Spinal cord (tissue), 10 donors: Measurements from ENCODE around the gene LETM1. TPM values are rescaled to one million over a fixed set of nuclear protein-coding genes. Genes with fewer than 3 reads are reported as not detected.
"Not testable (repeated sequence)": the region's sequence is repeated elsewhere in the genome, so short reads cannot be mapped to it uniquely, and the experiment has no call there.

Experiments used
- DNase-seq, 6 donors: peaks; one replicate each; pipeline versions ENCODE4 v3.0.0 to v3.0.0-alpha.2; 2013 to 2015; ENCODE audit warnings: low spot score in 6 of 6, low read depth in 4 of 6
- H3K27ac ChIP-seq: one replicate; pipeline ENCODE4 v1.5.1; 2013; ENCODE audit warnings: low read depth, low read length, control low read depth
- H3K27me3 ChIP-seq: one replicate; pipeline ENCODE4 v1.6.1; 2013; ENCODE audit warnings: low read length; ENCODE audit not compliant: control insufficient read depth, insufficient read depth
- H3K36me3 ChIP-seq: one replicate; pipeline ENCODE4 v1.6.1; 2013; ENCODE audit warnings: low read length; ENCODE audit not compliant: control insufficient read depth, insufficient read depth
- H3K4me1 ChIP-seq: one replicate; pipeline ENCODE4 v1.6.1; 2013; ENCODE audit warnings: low read length; ENCODE audit not compliant: control insufficient read depth, insufficient read depth
- H3K4me3 ChIP-seq: one replicate; pipeline ENCODE4 v1.5.1; 2013; ENCODE audit warnings: low read depth, low read length, control low read depth
- H3K9me3 ChIP-seq: one replicate; pipeline ENCODE4 v1.6.1; 2013; ENCODE audit warnings: low read length; ENCODE audit not compliant: control insufficient read depth, insufficient read depth
- WGBS: methylation state at CpG from one replicate; pipeline ENCODE4 v1.1.5; 2013; ENCODE audit warnings: missing lambda C conversion rate; ENCODE audit not compliant: insufficient coverage; 5-methylcytosine and 5-hydroxymethylcytosine counted together
- polyA plus RNA-seq, 2 donors: library from polyadenylated mRNA; unstranded; fragments of 120-200 nt; gene quantifications; one replicate each; pipeline ENCODE4 v1.2.1, GENCODE V29; 2013; ENCODE audit not compliant: insufficient read length in 2 of 2
- total RNA-seq, 2 donors: library from RNA; depleted of rRNA in 1 of 2; stranded (reverse); fragments of 120-200 nt in 1 of 2; fragments of >200 nt in 1 of 2; gene quantifications; one replicate each; pipeline versions ENCODE4 v1.2.3 to v1.2.4, GENCODE V29; 2013 to 2014
- donor health status: healthy.

The LETM1 gene
- total and polyA plus RNA-seq, 4 donors, result 29.3 to 50.0 (median 39.6) TPM

- under 1% methylated on average over 92 of the region's 92 CpGs for whole genome bisulfite sequencing
- H3K36me3 ChIP-seq, result peaks cover 14% of the 10 kb centered on the region
- peaks cover 47% of the 10 kb centered on the region for H3K4me1 ChIP-seq
- H3K4me3 ChIP-seq, result peak overlapping the region; percentile 78
- H3K9me3 ChIP-seq, result no peaks in the 10 kb centered on the region
- H3K27ac ChIP-seq, result no peak overlapping the region
- H3K27me3 ChIP-seq, result no peaks in the 10 kb centered on the region
- DNase-seq, result peak in 2 of 6 donors; percentile 12 to 33
These were observed 454 bp downstream of the LETM1 start for GRCh38 chr4:1855333-1856070.

GRCh38 chr4:1854752-1855151, 1.2 kb downstream of the LETM1 start:
- Histone ChIP-seq H3K4me1 (peaks cover 47% of the 10 kb centered on the region), H3K27me3 (no peaks in the 10 kb centered on the region), H3K27ac (no peak overlapping the region), H3K36me3 (peaks cover 14% of the 10 kb centered on the region), H3K9me3 (no peaks in the 10 kb centered on the region), H3K4me3 (peak overlapping the region; percentile 65)
- no CpG with 5 or more reads among the region's 1 CpG for WGBS
- DNase-seq, result no peak

- 82% methylated on average over 6 of the region's 9 CpGs for WGBS
- Histone ChIP-seq H3K36me3 (peaks cover 15% of the 10 kb centered on the region), H3K9me3 (no peaks in the 10 kb centered on the region), H3K4me3 (no peak overlapping the region), H3K27ac (peak overlapping the region; percentile 22), H3K27me3 (no peaks in the 10 kb centered on the region), H3K4me1 (peaks cover 46% of the 10 kb centered on the region)
- DNase-seq, result no peak
These were observed 2.9 kb downstream of the LETM1 start for GRCh38 chr4:1852904-1853623.

- H3K36me3 ChIP-seq, result peaks cover 27% of the 10 kb centered on the region
- H3K9me3 ChIP-seq, result no peaks in the 10 kb centered on the region
- no peaks in the 10 kb centered on the region for H3K27me3 ChIP-seq
- DNase-seq, result no peak
- WGBS, result 83% methylated on average over 16 of the region's 16 CpGs
- no peak overlapping the region for H3K27ac ChIP-seq
- no peak overlapping the region for H3K4me3 ChIP-seq
- H3K4me1 ChIP-seq, result peaks cover 34% of the 10 kb centered on the region
These were observed 4.2 kb downstream of the LETM1 start for GRCh38 chr4:1851575-1852410.

- H3K27me3 ChIP-seq, result no peaks in the 10 kb centered on the region
- H3K9me3 ChIP-seq, result no peaks in the 10 kb centered on the region
- H3K27ac ChIP-seq, result no peak overlapping the region
- peaks cover 30% of the 10 kb centered on the region for H3K36me3 ChIP-seq
- peaks cover 28% of the 10 kb centered on the region for H3K4me1 ChIP-seq
- H3K4me3 ChIP-seq, result no peak overlapping the region
- DNase-seq, result no peak
- 74% methylated on average over 3 of the region's 11 CpGs for WGBS
These were observed 4.8 kb downstream of the LETM1 start for GRCh38 chr4:1851160-1851559.

- Histone ChIP-seq H3K27ac (no peak overlapping the region), H3K36me3 (peaks cover 38% of the 10 kb centered on the region), H3K9me3 (no peaks in the 10 kb centered on the region), H3K4me1 (peaks cover 27% of the 10 kb centered on the region), H3K27me3 (no peaks in the 10 kb centered on the region), H3K4me3 (no peak overlapping the region)
- WGBS, result 88% methylated on average over 9 of the region's 10 CpGs
- no peak for DNase-seq
These were observed 5.7 kb downstream of the LETM1 start for GRCh38 chr4:1850276-1850675.

- Histone ChIP-seq H3K9me3 (no peaks in the 10 kb centered on the region), H3K27me3 (no peaks in the 10 kb centered on the region), H3K27ac (no peak overlapping the region), H3K36me3 (peaks cover 63% of the 10 kb centered on the region), H3K4me1 (peaks cover 7% of the 10 kb centered on the region), H3K4me3 (no peak overlapping the region)
- WGBS, result no CpG with 5 or more reads among the region's 2 CpGs
- DNase-seq, result no peak
These were observed 9.4 kb downstream of the LETM1 start for GRCh38 chr4:1846580-1846979.

GRCh38 chr4:1844618-1845017, 11.3 kb downstream of the LETM1 start:
- not testable (repeated sequence) for H3K27ac ChIP-seq, H3K4me3 ChIP-seq, H3K27me3 ChIP-seq, DNase-seq, H3K9me3 ChIP-seq, H3K4me1 ChIP-seq
- H3K36me3 ChIP-seq, result peaks cover 74% of the 10 kb centered on the region
- WGBS, result 98% methylated on average over 9 of the region's 10 CpGs

- Histone ChIP-seq H3K9me3 (no peaks in the 10 kb centered on the region), H3K4me3 (no peak overlapping the region), H3K36me3 (peaks cover 81% of the 10 kb centered on the region), H3K4me1 (no peaks in the 10 kb centered on the region), H3K27ac (no peak overlapping the region), H3K27me3 (no peaks in the 10 kb centered on the region)
- no peak for DNase-seq
- WGBS, result 84% methylated on average over 10 of the region's 10 CpGs
These were observed 12.1 kb downstream of the LETM1 start for GRCh38 chr4:1843852-1844251.
